ENCODE measurements around the gene MYL9. TPM values are rescaled to one million over a fixed set of nuclear protein-coding genes. Genes with fewer than 3 reads are reported as not detected.

Gene MYL9
- total and polyA plus RNA-seq, 2 donors (not counting 3 experiments of a cell fraction or from before 2014, with no cell fraction given): 41.7 to 116 TPM

- DNase-seq (ENCODE audit: low read depth, low spot score) (no peak), FAIRE-seq (no peak)
- Histone ChIP-seq H3K9me3 (replicated peaks; ENCODE audit: control insufficient read depth, insufficient read depth, low read length) (no peaks in the 10 kb centered on the region), H3K79me2 (ENCODE audit: control insufficient read depth, insufficient read depth, low read length) (peaks cover 41% of the 10 kb centered on the region), H3K9me1 (replicated peaks; ENCODE audit: control insufficient read depth, extremely low read depth, insufficient read depth, low read length) (no peaks in the 10 kb centered on the region), H3K4me3 (replicated peaks in 1 of 3; ENCODE audit: insufficient read depth in 1 of 3, low read depth in 1 of 3, low read length in 3 of 3) (no peak overlapping the region), H2AFZ (ENCODE audit: low read depth, low read length) (no peak overlapping the region), H3K27ac (ENCODE audit: insufficient read depth, low read depth, low read length) (no peak overlapping the region), H3K36me3 (ENCODE audit: control insufficient read depth in 2 of 2, extremely low read depth in 1 of 2, insufficient read depth in 2 of 2, low read length in 2 of 2) (peaks cover 3 to 6% of the 10 kb centered on the region in 2 experiments), H3K9ac (replicated peaks; ENCODE audit: extremely low read depth, insufficient read depth, low read length) (no peak overlapping the region), H3K27me3 (ENCODE audit: control insufficient read depth in 2 of 2, insufficient read depth in 2 of 2, low read length in 2 of 2) (no peaks in the 10 kb centered on the region), H3K4me2 (ENCODE audit: insufficient read depth, low read length) (no peak overlapping the region), H4K20me1 (replicated peaks; ENCODE audit: control insufficient read depth, extremely low read depth, insufficient read depth, low read length) (no peaks in the 10 kb centered on the region), H3K4me1 (ENCODE audit: control insufficient read depth, extremely low read depth, insufficient read depth, low read length) (peaks cover 24% of the 10 kb centered on the region)
- POLR2A ChIA-PET: interaction anchor here (0.7 to 0.8 kb wide), 2 partner anchors 30 to 34 kb away, joined by 3 read pairs; partner anchors contain the start of gene RAB5IF
- TF ChIP-seq POLR2A (IDR thresholded peaks at IDR 0.05; ENCODE audit: low read depth, low read length) (no peak), JUN (IDR thresholded peaks at IDR 0.05; ENCODE audit: borderline replicate concordance, insufficient read depth, insufficient read length, low read depth) (no peak), POLR2AphosphoS5 (IDR thresholded peaks at IDR 0.05; ENCODE audit: insufficient read depth, low read depth, low read length) (no peak), CTCF (IDR thresholded peaks at IDR 0.05; ENCODE audit: extremely low read depth in 1 of 2, insufficient read depth in 1 of 2, low read depth in 1 of 2, low read length in 2 of 2) (no peak), EZH2 (IDR thresholded peaks at IDR 0.05; ENCODE audit: borderline replicate concordance, low read depth, low read length, severe bottlenecking) (no peak), MAX (IDR thresholded peaks at IDR 0.05; ENCODE audit: insufficient read depth, insufficient read length) (no peak), FOS (IDR thresholded peaks at IDR 0.05; ENCODE audit: borderline replicate concordance, insufficient read depth, low read length) (no peak), GATA2 (IDR thresholded peaks at IDR 0.05; ENCODE audit: insufficient read depth, insufficient read length, low read depth, low read length) (no peak), MYC (IDR thresholded peaks at IDR 0.05; ENCODE audit: low read depth, low read length) (no peak)
- BruUV-seq (replicated peaks): no TSS peak
- dilution Hi-C loops (cut with MboI; ENCODE audit: extremely low pct_ligation_motif_present, low sequenced_read_pairs) (no loop called here), intact Hi-C loops (cut with micrococcal nuclease) (no loop called here)
- CTCF ChIA-PET: interaction anchor here (0.8 to 2.1 kb wide), 5 partner anchors 10 to 70 kb away, joined by 3 to 14 read pairs (median 5); partner anchors contain the start of gene RAB5IF
Observed at GRCh38 chr20:36576081-36576445, 34.7 kb downstream of the MYL9 start.
